Keratinocyte (primary cell): ENCODE results near the gene FAXC. TPM values are rescaled to one million over a fixed set of nuclear protein-coding genes. Genes with fewer than 3 reads are reported as not detected.

ENCODE experiments used
- DNase-seq: peaks from one replicate; pipeline ENCODE4 v3.0.0-alpha.2; 2011; ENCODE audit warnings: low read depth, missing footprints, low spot score
- FAIRE-seq: peaks from 2 replicates; lab custom pipeline; 2011; peaks lifted over from hg19 to GRCh38; lab: Jason Lieb, UNC
- H2AFZ ChIP-seq: 2 replicates; pipeline ENCODE4 v1.6.0; 2012; ENCODE audit warnings: low read length, control low read depth, inconsistent platforms; ENCODE audit not compliant: control insufficient read depth
- H3K27ac ChIP-seq: 2 replicates; pipeline ENCODE4 v1.5.1; 2011; ENCODE audit warnings: low read length; ENCODE audit not compliant: control insufficient read depth, insufficient read depth
- H3K27me3 ChIP-seq: 3 replicates; pipeline ENCODE4 v1.6.0; 2011; ENCODE audit warnings: low read length; ENCODE audit not compliant: control insufficient read depth, insufficient read depth; ENCODE audit errors: extremely low read depth
- H3K36me3 ChIP-seq, 2 experiments: 2 replicates in 1 of 2; 3 replicates in 1 of 2; pipeline ENCODE4 v1.5.1; 2011; ENCODE audit warnings: low read length in 2 of 2, mild to moderate bottlenecking in 1 of 2; ENCODE audit not compliant: control insufficient read depth in 2 of 2, insufficient read depth in 2 of 2; ENCODE audit errors: extremely low read depth in 1 of 2
- H3K4me1 ChIP-seq: 3 replicates; pipeline ENCODE4 v1.5.1; 2011; ENCODE audit warnings: low read length; ENCODE audit not compliant: control insufficient read depth, insufficient read depth; ENCODE audit errors: extremely low read depth
- H3K4me2 ChIP-seq: 3 replicates; pipeline ENCODE4 v1.6.0; 2011; ENCODE audit warnings: low read depth, low read length; ENCODE audit not compliant: control insufficient read depth, insufficient read depth; ENCODE audit errors: extremely low read depth
- H3K4me3 ChIP-seq, 3 experiments: fragments of 200-600 bp in 1 of 3; sonication (generic) in 1 of 3; 2 replicates in 2 of 3; 3 replicates in 1 of 3; pipeline ENCODE4 v1.5.1; 2011 to 2016; ENCODE audit warnings: low read length in 3 of 3, mild to moderate bottlenecking in 3 of 3, control low read depth in 2 of 3, inconsistent platforms in 1 of 3, low read depth in 1 of 3, mixed read lengths in 1 of 3, mixed run types in 1 of 3, moderate library complexity in 1 of 3; ENCODE audit not compliant: control insufficient read depth in 2 of 3, insufficient read depth in 2 of 3; ENCODE audit errors: extremely low read depth in 1 of 3
- H3K79me2 ChIP-seq: 2 replicates; pipeline ENCODE4 v1.6.0; 2012; ENCODE audit warnings: low read length; ENCODE audit not compliant: control insufficient read depth, insufficient read depth
- H3K9ac ChIP-seq: 3 replicates; pipeline ENCODE4 v1.6.0; 2011; ENCODE audit warnings: low read length; ENCODE audit not compliant: control insufficient read depth, insufficient read depth; ENCODE audit errors: extremely low read depth
- H3K9me1 ChIP-seq: 3 replicates; pipeline ENCODE4 v1.6.0; 2011; ENCODE audit warnings: low read length; ENCODE audit not compliant: control insufficient read depth, insufficient read depth; ENCODE audit errors: extremely low read depth
- H3K9me3 ChIP-seq: 2 replicates; pipeline ENCODE4 v1.5.1; 2012; ENCODE audit warnings: low read depth, low read length; ENCODE audit not compliant: control insufficient read depth
- H4K20me1 ChIP-seq: 3 replicates; pipeline ENCODE4 v1.6.0; 2011; ENCODE audit warnings: low read length; ENCODE audit not compliant: control insufficient read depth, insufficient read depth; ENCODE audit errors: extremely low read depth
- CTCF ChIP-seq, 3 experiments: IDR thresholded peaks in 1 of 3; conservative IDR thresholded peaks in 1 of 3; optimal IDR thresholded peaks in 1 of 3; 2 replicates in 2 of 3; 3 replicates in 1 of 3; pipeline versions ENCODE3 to v1.5.1; 2011; ENCODE audit warnings: low read length in 3 of 3, mild to moderate bottlenecking in 3 of 3, moderate library complexity in 2 of 3, control low read depth in 1 of 3, inconsistent platforms in 1 of 3; ENCODE audit not compliant: insufficient read depth in 2 of 3; ENCODE audit errors: extremely low read depth in 1 of 3
- EZH2 ChIP-seq: IDR thresholded peaks from one replicate; pipeline ENCODE4 v1.6.1; 2012; ENCODE audit warnings: inconsistent platforms, mild to moderate bottlenecking, low read length, moderate library complexity
- dilution Hi-C: fragments of 300-500 bp; cut with MboI; formaldehyde crosslinking; loops from one replicate; pipeline ENCODE4 v1.7.0; 2020; ENCODE audit warnings: low sequenced_read_pairs; ENCODE audit not compliant: extremely low pct_ligation_motif_present
- polyA plus RNA-seq, 5 experiments: library from polyadenylated mRNA; depleted of rRNA in 3 of 5; stranded (reverse) in 3 of 5; stranded (forward) in 1 of 5; unstranded in 1 of 5; fragments of >200 nt; gene quantifications; 1 replicate in 1 of 5; 2 replicates in 3 of 5; 3 replicates in 1 of 5; pipeline versions ENCODE4 v1.2.1 to v1.2.3, GENCODE V29; 2011 to 2012; ENCODE audit warnings: missing spikeins in 2 of 5, low read depth in 1 of 5, low replicate concordance in 1 of 5

Gene FAXC
- polyA plus RNA-seq, 1 donor (not counting 4 experiments of a cell fraction or from before 2014, with no cell fraction given) = 8.3 TPM

GRCh38 chr6:99305021-99305554, 44.4 kb downstream of the FAXC start:
- H3K27ac ChIP-seq = no peak overlapping the region
- no peaks in the 10 kb centered on the region for H4K20me1 ChIP-seq
- dilution Hi-C loops = no loop called here
- H3K36me3 ChIP-seq = peaks cover 0 to 4% of the 10 kb centered on the region in 2 experiments
- FAIRE-seq (no peak), DNase-seq (no peak)
- no peaks in the 10 kb centered on the region for H3K27me3 ChIP-seq
- H3K4me2 ChIP-seq = no peak overlapping the region
- no peak overlapping the region for H3K4me3 ChIP-seq
- no peaks in the 10 kb centered on the region for H3K79me2 ChIP-seq
- H3K9me3 ChIP-seq = no peaks in the 10 kb centered on the region
- H3K9ac ChIP-seq = no peak overlapping the region
- H2AFZ ChIP-seq = no peak overlapping the region
- no peak for TF ChIP-seq CTCF (optimal IDR thresholded peaks at IDR 0.05 in 1 of 3, IDR thresholded peaks at IDR 0.05 in 1 of 3, conservative IDR thresholded peaks at IDR 0.05 in 1 of 3; ENCODE audit: extremely low read depth in 1 of 3, insufficient read depth in 2 of 3, low read length in 3 of 3)
- no peak for TF ChIP-seq EZH2
- no peaks in the 10 kb centered on the region for H3K9me1 ChIP-seq
- no peaks in the 10 kb centered on the region for H3K4me1 ChIP-seq

- Histone ChIP-seq H3K9me1 (no peaks in the 10 kb centered on the region), H3K36me3 (no peaks in the 10 kb centered on the region), H2AFZ (no peak overlapping the region), H3K4me3 (no peak overlapping the region), H3K4me2 (no peak overlapping the region), H3K79me2 (no peaks in the 10 kb centered on the region), H4K20me1 (no peaks in the 10 kb centered on the region), H3K9me3 (no peaks in the 10 kb centered on the region), H3K4me1 (no peaks in the 10 kb centered on the region), H3K27ac (no peak overlapping the region), H3K27me3 (no peaks in the 10 kb centered on the region), H3K9ac (no peak overlapping the region)
- dilution Hi-C loops = no loop called here
- FAIRE-seq (no peak), DNase-seq (no peak)
- no peak for TF ChIP-seq CTCF (optimal IDR thresholded peaks at IDR 0.05 in 1 of 3, IDR thresholded peaks at IDR 0.05 in 1 of 3, conservative IDR thresholded peaks at IDR 0.05 in 1 of 3; ENCODE audit: extremely low read depth in 1 of 3, insufficient read depth in 2 of 3, low read length in 3 of 3)
- no peak for TF ChIP-seq EZH2
These were observed 52.1 kb downstream of the FAXC start for GRCh38 chr6:99297415-99297814.
